NCI-H1417 (cell line): ENCODE data around the gene PUS3.
"Not testable (repeated sequence)": the region's sequence is repeated elsewhere in the genome, so short reads cannot be mapped to it uniquely, and the experiment has no call there.

Experiments
- DNase-seq, 3 experiments: peaks; one replicate each; lab custom pipeline; 2025; lab: John Stamatoyannopoulos, UW

PUS3 gene

GRCh38 chr11:125921042-125921441, 18.0 kb upstream of the PUS3 start:
- no peak for DNase-seq

- DNase-seq, result no peak
These were observed 15.3 kb upstream of the PUS3 start for GRCh38 chr11:125918140-125918840.

GRCh38 chr11:125916683-125917347, 13.8 kb upstream of the PUS3 start:
- peak in 1 of 3 experiments; percentile 2 for DNase-seq

GRCh38 chr11:125914601-125915000, 11.6 kb upstream of the PUS3 start:
- not testable (repeated sequence) for DNase-seq

GRCh38 chr11:125910226-125910849, 7.3 kb upstream of the PUS3 start:
- no peak for DNase-seq

GRCh38 chr11:125904678-125905077, 1.7 kb upstream of the PUS3 start:
- DNase-seq, result no peak

- peak; percentile 51 to 96 (median 96) for DNase-seq
These were observed 979 bp upstream of the PUS3 start, which contains the start of gene DDX25 for GRCh38 chr11:125903711-125904659. DDX25 (plus strand) TSS chr11:125904508; CDS start chr11:125904518, 10 bp downstream.

- DNase-seq, result no peak
These were observed 604 bp downstream of the PUS3 start for GRCh38 chr11:125902277-125902926.

DNA sequence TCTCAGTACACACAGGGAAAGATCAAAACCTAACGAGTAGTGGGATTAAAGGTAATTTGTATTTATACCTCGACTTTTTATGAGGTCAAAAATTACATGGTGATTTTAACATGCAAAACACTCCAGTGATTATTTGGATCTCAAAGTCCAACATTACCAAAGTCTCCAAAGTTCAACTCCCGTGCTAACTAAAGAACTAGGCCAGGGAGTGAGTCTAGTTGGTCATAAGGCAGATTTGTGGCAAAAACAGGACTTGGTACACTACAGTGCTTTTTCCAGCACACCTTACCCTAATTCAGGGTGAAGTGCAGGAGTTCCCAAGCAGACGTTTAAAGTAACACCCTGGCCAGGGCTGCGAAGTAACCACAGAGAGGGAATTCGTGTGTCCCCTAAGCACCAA, 1.1 kb downstream of the PUS3 start:
- DNase-seq, result no peak

GRCh38 chr11:125892994-125893393, 10.0 kb downstream of the PUS3 start:
- no peak for DNase-seq

- DNase-seq, result no peak
These were observed 10.9 kb downstream of the PUS3 start for GRCh38 chr11:125892071-125892470.

DNA sequence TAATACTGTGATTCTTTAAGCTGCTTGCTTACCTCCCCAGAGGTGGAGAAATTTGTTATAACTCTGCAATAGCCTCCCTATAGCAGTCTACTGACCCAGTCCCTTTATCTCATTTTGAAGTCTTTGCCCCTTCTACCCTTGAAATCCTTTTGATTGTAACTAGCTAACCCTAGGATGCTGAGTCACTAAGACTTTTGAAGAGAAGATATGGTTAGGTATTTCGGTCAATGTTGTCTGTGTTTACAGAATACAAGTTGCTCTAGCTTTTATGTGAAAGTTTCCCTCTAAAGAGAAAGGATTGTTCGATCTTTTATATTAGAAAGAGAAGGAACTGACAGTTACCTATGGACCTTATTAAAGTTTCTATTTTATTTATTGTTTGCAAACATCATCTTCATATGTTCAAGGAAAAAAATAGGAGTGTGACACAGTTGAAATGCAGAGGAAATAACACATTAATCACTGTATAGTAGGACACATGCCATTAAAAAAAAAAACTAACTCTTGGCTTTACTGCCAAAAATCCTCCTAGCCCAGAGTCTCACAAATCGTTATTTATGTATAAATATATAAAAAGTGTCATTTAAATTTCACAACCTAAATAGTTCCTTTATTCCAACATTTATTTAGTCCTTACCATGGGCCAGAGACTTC, 12.4 kb downstream of the PUS3 start:
- no peak for DNase-seq

GRCh38 chr11:125887373-125888324, 15.4 kb downstream of the PUS3 start, which contains the start of gene HYLS1:
HYLS1 (plus strand) TSS chr11:125887668; CDS start chr11:125899369, 11,701 bp downstream.
- peak; percentile 95 to 100 (median 98) for DNase-seq

DNA sequence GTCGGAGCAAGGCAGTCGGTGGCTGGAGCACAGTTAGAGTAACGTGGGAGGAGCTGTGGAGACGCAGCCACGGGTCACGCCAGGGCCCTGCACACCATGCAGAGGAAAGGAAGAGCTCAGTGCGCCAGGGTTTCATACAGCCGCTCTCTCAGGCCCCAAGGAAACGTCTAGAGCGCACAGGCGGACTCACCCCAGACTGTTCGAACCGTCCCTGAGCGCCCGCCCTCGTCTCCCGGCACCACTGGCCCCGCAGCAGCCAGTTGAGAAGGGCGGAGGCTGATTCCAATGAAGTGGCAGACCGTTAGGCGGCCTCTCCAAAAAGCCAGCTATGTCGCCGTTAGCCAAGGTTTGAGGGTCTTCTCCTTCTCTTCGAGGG, 16.0 kb downstream of the PUS3 start:
- DNase-seq, result peak; percentile 49 to 97 (median 97)

- no peak for DNase-seq
These were observed 19.6 kb downstream of the PUS3 start for GRCh38 chr11:125883375-125883774.

DNA sequence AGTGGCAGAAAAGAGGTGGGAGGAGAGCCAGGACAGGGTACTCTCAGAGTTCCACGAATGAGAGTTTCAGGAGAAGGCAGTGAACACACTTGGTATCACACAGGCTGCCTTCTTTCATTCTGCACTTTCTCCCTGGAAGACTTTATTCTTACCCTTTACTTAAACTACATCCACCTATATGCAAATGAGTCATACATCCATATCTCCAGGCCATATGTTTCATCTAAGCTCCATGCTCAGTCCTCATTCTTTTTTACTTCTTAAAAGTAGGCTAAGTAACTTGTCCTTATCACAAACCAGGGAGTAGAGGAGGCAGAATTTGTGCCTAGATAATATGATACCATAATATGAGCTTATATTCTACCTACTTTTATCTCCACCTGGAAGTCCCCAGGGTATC, 21.7 kb downstream of the PUS3 start:
- DNase-seq, result no peak

DNA sequence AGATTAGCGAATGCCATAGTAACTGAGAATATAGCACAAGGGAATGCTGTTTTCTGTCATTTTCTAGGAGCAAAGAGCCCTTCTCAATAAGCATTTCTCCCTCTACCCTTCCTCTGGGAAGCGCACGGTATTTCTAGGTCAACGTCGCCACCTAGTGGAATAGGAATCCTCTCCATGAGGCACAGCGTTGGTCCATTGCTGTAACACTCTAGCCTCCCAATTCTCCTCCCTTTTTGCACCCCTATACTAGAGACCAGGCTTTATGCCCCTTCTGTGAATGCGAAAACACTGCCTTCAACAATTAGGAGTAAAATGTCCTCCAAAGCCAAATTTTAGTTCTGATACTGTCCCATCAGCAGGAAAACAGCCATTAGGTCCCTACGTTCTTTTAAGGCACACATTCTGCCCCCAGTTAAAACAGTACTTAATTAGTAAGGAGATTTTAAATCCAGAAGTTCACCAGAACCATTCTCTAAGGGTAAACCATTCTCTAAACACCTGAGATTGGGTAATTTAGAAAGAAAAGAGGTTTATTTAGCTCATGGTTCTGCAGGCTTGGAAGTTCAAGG, 28.4 kb downstream of the PUS3 start:
- peak; percentile 53 to 84 (median 64) for DNase-seq

DNA sequence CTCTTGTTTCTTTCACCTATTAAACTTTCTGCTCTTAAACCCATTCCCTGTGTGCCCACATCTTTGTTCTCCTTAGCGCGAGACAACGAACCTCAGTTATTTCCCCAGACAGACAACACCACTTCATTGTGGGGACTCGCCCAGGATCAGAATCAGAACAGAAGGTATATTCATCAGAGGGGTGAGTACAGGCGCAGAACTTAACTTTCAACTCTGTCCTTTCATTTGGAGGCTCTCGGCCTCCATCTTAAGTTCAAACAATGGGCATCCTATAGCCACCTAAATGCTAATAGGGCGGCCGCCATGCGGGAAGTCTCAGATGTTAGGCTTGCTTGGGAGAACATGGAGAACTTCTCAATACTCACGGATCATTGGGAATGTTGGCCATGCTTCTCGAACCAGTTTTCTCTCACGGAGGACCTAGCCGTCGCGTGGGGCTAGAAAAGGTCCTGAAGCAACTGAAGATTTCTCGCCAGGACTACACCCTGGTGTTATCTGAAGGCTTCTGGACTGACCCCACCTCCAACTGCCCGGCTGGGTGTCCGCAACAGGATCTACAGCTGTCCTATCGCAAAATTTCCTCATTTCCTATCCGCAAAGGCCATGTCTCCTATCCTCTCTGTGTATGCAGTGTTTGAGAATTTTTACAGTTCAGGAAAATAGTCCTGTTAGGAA, 29.0 kb downstream of the PUS3 start:
- DNase-seq, result no peak

DNA sequence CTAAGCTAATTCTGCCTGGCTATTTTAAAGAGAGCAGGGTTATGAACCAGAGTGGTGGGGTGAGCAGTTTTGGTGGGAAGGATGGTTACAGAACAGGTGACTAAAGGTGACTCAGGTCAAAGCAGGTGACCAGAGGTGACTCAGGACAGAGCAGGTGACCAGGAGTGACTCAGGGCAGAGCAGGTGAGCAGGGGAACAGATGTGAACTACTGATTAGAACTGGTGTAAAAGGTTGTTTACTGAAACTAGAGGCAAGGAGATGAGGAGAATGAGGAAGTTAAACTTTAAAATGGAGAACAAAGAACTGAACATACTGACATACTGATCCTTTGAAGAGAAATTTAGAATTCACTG, 30.9 kb downstream of the PUS3 start:
- no peak for DNase-seq
